HG02884 (cell line): ENCODE measurements around the gene EML5.
A peak's percentile ranks its signal among the peaks of the same experiment; 100 is the strongest.

Experiments
- ATAC-seq: cut with Tn5 transposase; IDR thresholded peaks from one replicate; pipeline ENCODE4 v1.9.1; 2021; ENCODE audit warnings: mild to moderate bottlenecking, moderate library complexity; ENCODE audit not compliant: unreplicated experiment

Gene EML5

DNA sequence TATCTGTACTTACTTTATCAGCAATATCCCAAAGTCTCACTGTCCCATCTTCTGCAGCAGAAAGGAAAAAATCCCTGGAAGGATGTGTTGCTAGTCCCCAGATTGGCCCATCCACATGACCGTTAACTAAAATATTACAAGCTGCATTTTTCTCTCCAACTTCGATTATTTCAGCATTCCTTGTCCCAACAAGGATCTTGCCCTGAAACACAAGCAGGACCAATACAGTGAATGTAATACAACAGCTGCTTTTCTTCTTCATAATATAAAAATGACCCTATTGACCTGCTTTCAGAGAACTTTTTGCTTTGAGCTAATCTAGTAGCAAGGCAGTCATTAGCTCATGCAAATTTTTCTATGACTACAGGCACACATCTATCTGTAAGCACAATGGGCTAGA lies 171.7 kb downstream of the EML5 start:
- ATAC-seq = no peak

GRCh38 chr14:88618476-88618875 lies 174.3 kb downstream of the EML5 start:
- ATAC-seq = no peak

- no peak for ATAC-seq
Measured at GRCh38 chr14:88617479-88617878, 175.3 kb downstream of the EML5 start.

- ATAC-seq = no peak
Measured at GRCh38 chr14:88616697-88617096, 176.1 kb downstream of the EML5 start.

- peak; percentile 66 for ATAC-seq
Measured at GRCh38 chr14:88614218-88614907, 178.4 kb downstream of the EML5 start.

DNA sequence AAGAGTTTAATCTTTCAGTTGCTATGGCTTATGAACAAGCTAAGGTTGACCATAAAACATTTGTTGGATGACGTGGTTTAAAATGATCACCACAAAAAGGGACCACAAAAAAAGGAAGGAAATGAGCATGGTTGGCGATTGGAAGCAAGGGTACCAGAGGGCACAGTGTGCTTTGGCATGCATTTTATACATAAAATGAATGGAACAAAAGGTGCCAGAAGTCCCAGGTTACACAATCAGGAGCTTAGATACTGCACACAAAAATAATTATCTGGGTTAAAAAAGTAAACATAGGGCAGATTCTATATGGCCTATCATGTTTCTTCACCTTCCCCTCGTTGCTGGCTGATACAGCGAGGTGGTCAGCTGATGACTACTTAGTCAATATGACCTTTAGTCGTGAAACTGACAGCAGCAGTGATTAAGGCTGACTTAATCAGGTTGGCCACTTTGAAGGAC lies 179.2 kb downstream of the EML5 start:
- no peak for ATAC-seq

DNA sequence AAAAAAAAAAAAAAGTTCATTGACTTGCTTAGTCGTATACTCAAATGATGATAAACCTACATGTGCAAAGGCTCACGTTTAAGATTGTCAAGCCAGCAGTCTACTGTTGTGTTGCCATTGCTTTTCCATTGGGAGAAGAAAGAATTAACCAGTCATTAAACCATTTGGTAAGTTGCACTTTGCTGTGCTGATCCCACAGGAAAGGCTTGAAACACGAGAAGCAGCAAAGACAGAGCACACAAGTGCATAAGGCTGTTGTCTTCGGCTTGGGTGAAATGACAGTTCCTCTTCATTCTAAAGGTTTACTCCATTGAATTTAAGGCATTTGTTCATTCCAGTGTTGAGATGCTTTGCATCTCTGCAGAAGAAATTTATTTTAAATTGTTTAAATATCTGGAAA lies 179.8 kb downstream of the EML5 start:
- ATAC-seq = no peak

DNA sequence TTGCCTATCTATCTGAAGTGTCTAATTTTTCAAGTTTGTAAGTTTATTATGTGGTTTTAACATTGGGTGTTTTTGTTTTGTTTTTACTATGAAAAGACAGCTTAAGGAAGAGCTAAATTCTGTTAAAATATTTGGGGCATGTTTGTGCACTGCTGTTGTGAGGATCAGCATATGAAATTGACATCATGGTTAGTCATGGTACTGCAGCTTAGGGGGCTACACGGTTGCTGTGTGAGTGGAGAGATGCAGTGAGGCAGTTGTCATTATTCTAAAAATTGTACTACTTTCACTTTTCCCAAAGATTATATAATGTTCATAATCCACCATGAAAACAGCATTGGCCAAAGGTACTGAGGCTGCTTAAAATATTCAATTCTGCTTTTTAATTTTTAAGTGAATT lies 180.9 kb downstream of the EML5 start:
- no peak for ATAC-seq

GRCh38 chr14:88607829-88608228 lies 184.9 kb downstream of the EML5 start:
- ATAC-seq = no peak

- no peak for ATAC-seq
Measured at GRCh38 chr14:88605594-88605993, 187.2 kb downstream of the EML5 start.

- no peak for ATAC-seq
Measured at GRCh38 chr14:88604212-88604611, 188.5 kb downstream of the EML5 start.

DNA sequence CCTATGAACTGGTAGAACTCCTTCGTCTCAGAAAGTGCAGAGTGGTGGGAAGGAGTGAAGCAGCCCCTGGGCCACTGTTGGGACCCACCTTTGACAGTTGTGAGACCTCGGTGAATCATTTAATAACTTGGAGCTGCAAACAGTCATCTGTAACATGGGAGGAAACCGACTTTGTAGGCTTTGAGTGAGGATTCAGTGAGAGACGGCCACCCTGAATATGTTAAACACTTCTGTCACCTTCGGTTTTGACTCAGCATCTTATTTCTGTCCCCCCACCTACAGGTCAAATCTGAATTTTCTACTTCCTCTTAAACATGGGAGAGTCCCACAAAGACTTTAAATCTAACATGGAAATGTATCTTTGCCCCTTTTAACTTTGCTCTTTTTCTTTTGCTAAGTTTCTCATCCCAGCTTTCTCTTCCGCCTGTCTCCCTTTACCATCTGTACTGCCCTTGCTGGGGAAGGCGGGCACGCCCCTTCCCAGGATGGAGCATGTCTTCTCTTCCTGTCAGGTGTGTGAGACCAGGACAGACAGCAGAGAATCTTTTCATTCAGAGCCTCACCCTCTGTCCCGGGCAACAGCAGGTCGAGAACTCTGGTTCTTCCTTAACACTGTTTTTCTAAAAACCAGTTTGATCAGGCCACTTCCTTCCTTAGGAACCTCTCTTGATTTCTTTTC lies 192.9 kb downstream of the EML5 start:
- peak; percentile 90 for ATAC-seq

DNA sequence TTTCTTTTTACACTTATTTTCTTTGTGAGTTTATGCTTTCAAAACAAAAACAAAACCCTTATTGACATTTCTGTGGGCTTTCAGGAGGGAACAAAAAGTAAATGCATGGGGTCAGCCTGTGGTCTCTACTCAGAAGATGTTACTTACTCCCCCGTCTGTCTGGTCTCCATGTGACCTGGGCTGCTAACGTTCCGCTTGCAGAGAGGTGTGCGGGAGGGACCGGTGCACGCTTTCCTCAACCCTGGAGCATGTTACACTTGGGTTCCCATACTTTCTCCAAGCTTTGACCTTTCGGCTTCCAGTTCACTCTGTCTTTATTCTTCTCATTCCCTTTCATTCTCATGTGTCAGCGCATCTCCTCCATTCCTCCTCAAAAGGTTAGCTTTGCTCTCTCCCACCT lies 193.4 kb downstream of the EML5 start:
- peak; percentile 39 for ATAC-seq

GRCh38 chr14:88598097-88598675 lies 194.6 kb downstream of the EML5 start:
- ATAC-seq = no peak

DNA sequence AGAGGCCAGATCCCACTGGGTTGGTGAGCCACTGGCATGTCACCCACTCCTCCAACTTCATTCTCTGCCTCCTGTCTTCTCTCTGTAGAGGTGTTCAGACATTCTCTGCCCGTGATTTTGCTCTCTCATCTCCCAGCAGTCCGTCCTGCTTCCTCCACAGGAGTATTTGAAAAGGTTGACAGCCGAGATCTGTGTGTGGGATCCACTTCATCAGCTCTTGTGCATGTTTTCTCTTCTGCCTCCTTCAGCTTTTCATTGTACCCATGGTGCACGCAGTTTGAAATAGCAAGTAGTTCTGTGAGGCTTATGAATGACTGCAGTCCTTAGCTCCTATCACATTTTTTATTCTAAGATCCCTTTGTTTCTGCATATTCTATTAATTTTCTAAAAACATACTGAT lies 195.2 kb downstream of the EML5 start:
- no peak for ATAC-seq

DNA sequence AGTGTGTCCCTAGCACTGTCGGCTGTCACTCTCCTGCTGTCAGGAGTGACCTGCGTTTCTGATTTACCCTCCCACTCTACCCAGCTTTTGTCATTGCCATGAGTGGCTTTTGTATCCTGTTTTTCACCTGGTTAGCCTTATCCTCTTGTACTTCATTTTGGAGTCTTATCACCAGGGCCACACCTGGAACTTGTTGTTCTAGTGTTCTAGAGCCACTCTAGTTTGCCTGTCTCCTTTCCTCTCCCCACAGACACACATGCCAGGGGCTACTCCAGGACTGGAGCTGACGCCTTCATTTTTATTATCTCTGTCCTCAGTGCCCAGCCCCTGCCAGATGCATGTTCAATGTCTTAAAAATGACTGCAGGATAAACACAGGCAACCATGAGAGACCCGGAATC lies 195.7 kb downstream of the EML5 start:
- ATAC-seq = no peak

DNA sequence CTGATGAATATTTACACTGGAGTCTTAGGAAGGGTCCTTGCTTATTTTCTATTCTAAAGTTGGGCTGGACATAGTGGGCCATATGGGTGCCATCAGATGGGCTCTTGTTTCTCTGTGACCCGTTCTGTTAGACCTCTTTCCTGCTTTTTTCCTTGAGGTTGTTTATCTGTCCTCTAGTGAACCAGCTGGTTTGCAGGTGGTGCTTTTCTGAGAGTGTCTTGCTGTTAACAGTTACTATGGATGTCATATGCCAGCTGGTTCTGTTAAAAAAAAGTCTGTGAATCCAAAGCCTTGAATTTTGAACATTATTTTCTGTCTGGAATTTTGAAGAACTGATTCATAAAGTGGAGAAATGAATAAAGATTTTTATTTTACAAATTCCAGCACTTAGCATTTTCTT lies 200.7 kb downstream of the EML5 start:
- no peak for ATAC-seq

DNA sequence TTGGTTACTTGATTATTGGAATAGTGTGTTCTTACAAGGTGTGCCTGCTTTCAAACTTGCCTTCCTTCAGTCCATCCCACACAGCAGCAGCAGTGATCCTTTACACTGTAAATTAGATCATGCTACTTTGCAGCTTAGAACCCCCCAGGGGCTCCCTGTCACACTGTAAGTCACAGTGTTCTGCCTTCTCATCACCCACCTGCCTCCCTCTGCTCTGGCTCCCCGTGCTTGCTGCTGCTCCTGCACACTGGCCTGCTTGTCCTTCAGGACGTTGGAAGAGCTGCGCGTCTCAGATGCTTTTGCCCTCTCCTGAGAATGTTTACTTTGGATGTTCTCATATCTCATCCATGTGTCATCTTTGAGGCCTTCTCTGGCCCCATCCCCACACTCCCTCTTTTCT lies 202.6 kb downstream of the EML5 start:
- no peak for ATAC-seq

- no peak for ATAC-seq
Measured at GRCh38 chr14:88588081-88588480, 204.7 kb downstream of the EML5 start.

- no peak for ATAC-seq
Measured at GRCh38 chr14:88584451-88584850, 208.3 kb downstream of the EML5 start.

DNA sequence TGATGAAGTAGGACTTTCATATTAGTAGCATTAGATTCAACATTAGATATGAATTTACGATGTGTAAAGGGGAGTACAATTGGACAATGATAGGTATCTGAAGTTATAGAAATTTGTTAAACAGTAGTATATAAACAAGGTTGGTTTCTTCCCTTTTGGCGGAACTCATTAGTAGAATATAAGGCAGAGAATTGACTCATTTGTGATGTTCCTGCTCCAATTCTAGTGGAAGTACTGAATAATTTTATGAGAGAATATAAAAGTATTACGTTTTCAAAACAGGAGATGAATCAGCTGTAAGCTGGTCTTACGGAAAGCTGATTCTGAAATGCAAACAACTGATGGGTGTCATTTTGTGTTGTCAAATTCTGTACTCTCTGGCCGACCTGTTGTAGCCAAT lies 216.5 kb downstream of the EML5 start:
- ATAC-seq = no peak

- ATAC-seq = no peak
Measured at GRCh38 chr14:88572117-88572516, 220.6 kb downstream of the EML5 start.
